COLO829 (cell line): ENCODE data around the gene RAPGEF2.
"Not testable (repeated sequence)": the region's sequence is repeated elsewhere in the genome, so short reads cannot be mapped to it uniquely, and the experiment has no call there.

Source experiments
- DNase-seq: peaks from one replicate; pipeline ENCODE4 v3.0.0; 2012; ENCODE audit warnings: low spot score

Gene RAPGEF2

GRCh38 chr4:159102622-159103383 is at the start of gene RAPGEF2:
Gene RAPGEF2, plus strand, starts transcription at chr4:159103079. Its CDS starts 1,084 bp downstream, at chr4:159104163.
- DNase-seq, result peak; percentile 93

GRCh38 chr4:159055833-159056232 is 47.0 kb upstream of the RAPGEF2 start:
- DNase-seq, result no peak

- DNase-seq, result no peak
Measured at GRCh38 chr4:159060161-159060560, 42.7 kb upstream of the RAPGEF2 start.

GRCh38 chr4:159062381-159062780 is 40.5 kb upstream of the RAPGEF2 start:
- DNase-seq, result no peak

- DNase-seq, result no peak
Measured at GRCh38 chr4:159065513-159066240, 37.2 kb upstream of the RAPGEF2 start.

GRCh38 chr4:159068139-159068538 is 34.7 kb upstream of the RAPGEF2 start:
- DNase-seq, result not testable (repeated sequence)

GRCh38 chr4:159069922-159070321 is 33.0 kb upstream of the RAPGEF2 start:
- DNase-seq, result no peak

- no peak for DNase-seq
Measured at GRCh38 chr4:159070742-159071141, 32.1 kb upstream of the RAPGEF2 start.

- no peak for DNase-seq
Measured at GRCh38 chr4:159071178-159071968, 31.5 kb upstream of the RAPGEF2 start.

GRCh38 chr4:159071969-159072765 is 30.7 kb upstream of the RAPGEF2 start:
- DNase-seq, result no peak

- DNase-seq, result no peak
Measured at GRCh38 chr4:159075531-159075932, 27.3 kb upstream of the RAPGEF2 start.

GRCh38 chr4:159077018-159077417 is 25.9 kb upstream of the RAPGEF2 start:
- DNase-seq, result not testable (repeated sequence)

- DNase-seq, result peak; percentile 96
Measured at GRCh38 chr4:159077702-159078495, 25.0 kb upstream of the RAPGEF2 start.

- no peak for DNase-seq
Measured at GRCh38 chr4:159079074-159079473, 23.8 kb upstream of the RAPGEF2 start.

- no peak for DNase-seq
Measured at GRCh38 chr4:159086606-159087005, 16.3 kb upstream of the RAPGEF2 start.

- DNase-seq, result no peak
Measured at GRCh38 chr4:159090255-159090654, 12.6 kb upstream of the RAPGEF2 start.

GRCh38 chr4:159094156-159094555 is 8.7 kb upstream of the RAPGEF2 start:
- not testable (repeated sequence) for DNase-seq

GRCh38 chr4:159096434-159096833 is 6.4 kb upstream of the RAPGEF2 start:
- no peak for DNase-seq

GRCh38 chr4:159097144-159097543 is 5.7 kb upstream of the RAPGEF2 start:
- DNase-seq, result no peak

- no peak for DNase-seq
Measured at GRCh38 chr4:159097785-159098184, 5.1 kb upstream of the RAPGEF2 start.
